ENCODE data around the gene IGF2.

The IGF2 gene

GRCh38 chr11:2137202-2138067, 1.8 kb downstream of the IGF2 start:
- TF ChIP-seq CTCF (IDR thresholded peaks at IDR 0.05; ENCODE audit: control insufficient read depth, insufficient read depth, low read depth, low read length, missing control alignments), result no peak
- H3K4me3 ChIP-seq (ENCODE audit: control insufficient read depth, low read depth, low read length), result no peak overlapping the region
- no peak for DNase-seq (ENCODE audit: low read depth)

GRCh38 chr11:2136952-2137201, 2.3 kb downstream of the IGF2 start:
- TF ChIP-seq CTCF (IDR thresholded peaks at IDR 0.05; ENCODE audit: control insufficient read depth, insufficient read depth, low read depth, low read length, missing control alignments), result no peak
- H3K4me3 ChIP-seq (ENCODE audit: control insufficient read depth, low read depth, low read length), result no peak overlapping the region
- DNase-seq (ENCODE audit: low read depth), result no peak

- DNase-seq (ENCODE audit: low read depth), result no peak
- H3K4me3 ChIP-seq (ENCODE audit: control insufficient read depth, low read depth, low read length), result no peak overlapping the region
- TF ChIP-seq CTCF (IDR thresholded peaks at IDR 0.05; ENCODE audit: control insufficient read depth, insufficient read depth, low read depth, low read length, missing control alignments), result no peak
Measured at GRCh38 chr11:2136209-2136951, 2.8 kb downstream of the IGF2 start.

GRCh38 chr11:2135648-2136201, 3.5 kb downstream of the IGF2 start:
- no peak overlapping the region for H3K4me3 ChIP-seq (ENCODE audit: control insufficient read depth, low read depth, low read length)
- TF ChIP-seq CTCF (IDR thresholded peaks at IDR 0.05; ENCODE audit: control insufficient read depth, insufficient read depth, low read depth, low read length, missing control alignments), result no peak
- DNase-seq (ENCODE audit: low read depth), result no peak

GRCh38 chr11:2135018-2135569, 4.1 kb downstream of the IGF2 start:
- no peak for DNase-seq (ENCODE audit: low read depth)
- no peak overlapping the region for H3K4me3 ChIP-seq (ENCODE audit: control insufficient read depth, low read depth, low read length)
- TF ChIP-seq CTCF (IDR thresholded peaks at IDR 0.05; ENCODE audit: control insufficient read depth, insufficient read depth, low read depth, low read length, missing control alignments), result no peak

- no peak overlapping the region for H3K4me3 ChIP-seq (ENCODE audit: control insufficient read depth, low read depth, low read length)
- DNase-seq (ENCODE audit: low read depth), result no peak
- no peak for TF ChIP-seq CTCF (IDR thresholded peaks at IDR 0.05; ENCODE audit: control insufficient read depth, insufficient read depth, low read depth, low read length, missing control alignments)
Measured at GRCh38 chr11:2134022-2135010, 4.9 kb downstream of the IGF2 start.

Data from AG09309 (cell line).